H9 (cell line): Measurements from ENCODE around the gene NUDT8. TPM values are rescaled to one million over a fixed set of nuclear protein-coding genes. Genes with fewer than 3 reads are reported as not detected.

Source experiments
- DNase-seq: peaks from one replicate; pipeline ENCODE4 v3.0.0-alpha.2; 2017
- H2AFZ ChIP-seq: one replicate; pipeline ENCODE4 v1.6.1; 2013; ENCODE audit warnings: mild to moderate bottlenecking, low read length, control low read depth, moderate library complexity
- H2AK5ac ChIP-seq: 2 replicates; pipeline ENCODE4 v1.6.1; 2013; ENCODE audit warnings: low read length, control low read depth, mixed read lengths; ENCODE audit not compliant: insufficient read length
- H2BK120ac ChIP-seq: one replicate; pipeline ENCODE4 v1.6.1; 2013; ENCODE audit warnings: low read depth, mild to moderate bottlenecking, low read length, control low read depth, inconsistent platforms; ENCODE audit not compliant: poor library complexity, severe bottlenecking
- H2BK12ac ChIP-seq: 2 replicates; pipeline ENCODE4 v1.6.1; 2013; ENCODE audit warnings: low read length, control low read depth, mixed read lengths, low read depth; ENCODE audit not compliant: insufficient read length
- H2BK15ac ChIP-seq: 2 replicates; pipeline ENCODE4 v1.6.1; 2013; ENCODE audit warnings: low read depth, low read length, control low read depth
- H2BK20ac ChIP-seq: one replicate; pipeline ENCODE4 v1.6.1; 2013; ENCODE audit warnings: low read depth, mild to moderate bottlenecking, low read length, control low read depth, inconsistent platforms; ENCODE audit not compliant: poor library complexity, severe bottlenecking
- H2BK5ac ChIP-seq: 2 replicates; pipeline ENCODE4 v1.6.1; 2013; ENCODE audit warnings: low read length, control low read depth, mixed read lengths; ENCODE audit not compliant: insufficient read length
- H3K14ac ChIP-seq: 2 replicates; pipeline ENCODE4 v1.6.1; 2013; ENCODE audit warnings: low read length, control low read depth; ENCODE audit not compliant: insufficient read depth
- H3K18ac ChIP-seq: 2 replicates; pipeline ENCODE4 v1.6.1; 2013; ENCODE audit warnings: low read depth, mild to moderate bottlenecking, mixed read lengths, low read length, control low read depth; ENCODE audit not compliant: insufficient read length
- H3K23ac ChIP-seq: 2 replicates; pipeline ENCODE4 v1.6.1; 2013; ENCODE audit warnings: low read length, control low read depth, mixed read lengths, low read depth; ENCODE audit not compliant: insufficient read length
- H3K23me2 ChIP-seq: 2 replicates; pipeline ENCODE4 v1.6.1; 2013; ENCODE audit warnings: low read depth, mild to moderate bottlenecking, mixed read lengths, low read length, control low read depth; ENCODE audit not compliant: insufficient read length, poor library complexity, severe bottlenecking
- H3K27ac ChIP-seq: 2 replicates; pipeline ENCODE4 v1.5.1; 2013; ENCODE audit warnings: low read length, control low read depth, mixed read lengths, low read depth; ENCODE audit not compliant: insufficient read length
- H3K27me3 ChIP-seq: 2 replicates; pipeline ENCODE4 v1.6.1; 2013; ENCODE audit warnings: low read length, control low read depth, inconsistent platforms; ENCODE audit not compliant: insufficient read depth
- H3K4ac ChIP-seq: 2 replicates; pipeline ENCODE4 v1.6.1; 2013; ENCODE audit warnings: low read depth, mild to moderate bottlenecking, control low read depth, inconsistent platforms, low read length, moderate library complexity
- H3K4me1 ChIP-seq: 2 replicates; pipeline ENCODE4 v1.6.1; 2013; ENCODE audit warnings: low read length, control low read depth, inconsistent platforms; ENCODE audit not compliant: insufficient read depth
- H3K4me2 ChIP-seq: 2 replicates; pipeline ENCODE4 v1.6.1; 2013; ENCODE audit warnings: low read length, control low read depth, mixed read lengths; ENCODE audit not compliant: insufficient read length, insufficient read depth
- H3K56ac ChIP-seq: 2 replicates; pipeline ENCODE4 v1.6.1; 2013; ENCODE audit warnings: low read depth, mild to moderate bottlenecking, mixed read lengths, low read length, control low read depth; ENCODE audit not compliant: insufficient read length
- H3K79me1 ChIP-seq: 2 replicates; pipeline ENCODE4 v1.6.1; 2013; ENCODE audit warnings: low read depth, mild to moderate bottlenecking, moderate library complexity, low read length, control low read depth, inconsistent platforms; ENCODE audit not compliant: insufficient read depth, poor library complexity, severe bottlenecking
- H3K79me2 ChIP-seq: 2 replicates; pipeline ENCODE4 v1.6.1; 2013; ENCODE audit warnings: low read length, control low read depth, inconsistent platforms; ENCODE audit not compliant: insufficient read depth
- H3K9ac ChIP-seq: 2 replicates; pipeline ENCODE4 v1.6.1; 2013; ENCODE audit warnings: low read length, control low read depth, mixed read lengths; ENCODE audit not compliant: insufficient read length; ENCODE audit errors: extremely low read depth
- H3K9me3 ChIP-seq: one replicate; pipeline ENCODE4 v1.6.1; 2013; ENCODE audit warnings: low read depth, low read length, inconsistent platforms; ENCODE audit not compliant: control insufficient read depth
- H3T11ph ChIP-seq: one replicate; pipeline ENCODE4 v1.6.1; 2013; ENCODE audit warnings: mild to moderate bottlenecking, low read length, control low read depth, inconsistent platforms
- H4K20me1 ChIP-seq: one replicate; pipeline ENCODE4 v1.6.1; 2013; ENCODE audit not compliant: control insufficient read depth, insufficient read length, insufficient read depth
- H4K5ac ChIP-seq: 2 replicates; pipeline ENCODE4 v1.6.1; 2013; ENCODE audit warnings: low read depth, mild to moderate bottlenecking, mixed read lengths, low read length, control low read depth; ENCODE audit not compliant: insufficient read length
- H4K8ac ChIP-seq: replicated peaks from 2 replicates; pipeline ENCODE4 v1.6.1; 2013; ENCODE audit warnings: low read length, control low read depth, mixed read lengths, low read depth; ENCODE audit not compliant: insufficient read length
- H4K91ac ChIP-seq: 2 replicates; pipeline ENCODE4 v1.6.1; 2013; ENCODE audit warnings: low read depth, mild to moderate bottlenecking, moderate library complexity, mixed read lengths, low read length, control low read depth; ENCODE audit not compliant: insufficient read length
- H3K27ac Mint-ChIP-seq, 3 experiments: 2 replicates in 2 of 3; 3 replicates in 1 of 3; pipeline ENCODE4 v1.8.0; 2020 to 2021; ENCODE audit warnings: mixed read lengths in 3 of 3, mild to moderate bottlenecking in 1 of 3, moderate library complexity in 1 of 3
- H3K27me3 Mint-ChIP-seq: 2 replicates; pipeline ENCODE4 v1.8.0; 2021; ENCODE audit warnings: low read depth, mild to moderate bottlenecking, moderate library complexity, mixed read lengths
- H3K36me3 Mint-ChIP-seq, 3 experiments: 2 replicates in 2 of 3; 3 replicates in 1 of 3; pipeline ENCODE4 v1.8.0; 2020 to 2021; ENCODE audit warnings: low read depth in 3 of 3, mixed read lengths in 3 of 3; ENCODE audit not compliant: insufficient read depth in 1 of 3
- H3K4me1 Mint-ChIP-seq, 2 experiments: 2 replicates each; pipeline ENCODE4 v1.8.0; 2020; ENCODE audit warnings: mixed read lengths in 2 of 2
- H3K4me3 Mint-ChIP-seq, 2 experiments: 2 replicates in 1 of 2; 3 replicates in 1 of 2; pipeline ENCODE4 v1.8.0; 2020 to 2021; ENCODE audit warnings: mild to moderate bottlenecking in 2 of 2, mixed read lengths in 2 of 2, moderate library complexity in 1 of 2
- H3K9me3 Mint-ChIP-seq, 2 experiments: 2 replicates in 1 of 2; 3 replicates in 1 of 2; pipeline ENCODE4 v1.8.0; 2020; ENCODE audit warnings: mild to moderate bottlenecking in 2 of 2, mixed read lengths in 2 of 2, moderate library complexity in 1 of 2
- CTCF ChIP-seq: fragments of 200-600 bp; sonication (generic); conservative IDR thresholded peaks from 3 replicates; pipeline ENCODE4 v1.8.0; 2021; ENCODE audit warnings: antibody characterized with exemption, mild to moderate bottlenecking
- WGBS: extraction: QIAGEN DNeasy Blood & Tissue Kit; methylation state at CpG from one replicate; pipeline ENCODE4 v1.1.7; 2013; ENCODE audit warnings: missing lambda C conversion rate, low lambda C conversion rate, mixed read lengths; ENCODE audit not compliant: insufficient read length; ENCODE audit errors: extremely low coverage; 5-methylcytosine and 5-hydroxymethylcytosine counted together
- total RNA-seq: library from RNA; stranded (reverse); gene quantifications from 2 replicates; pipeline ENCODE4 v1.2.1, GENCODE V29; 2021

The NUDT8 gene
- total RNA-seq, 1 experiment from 2014 or later, result 6.5 TPM

- Histone ChIP-seq H3K79me2 (no peaks in the 10 kb centered on the region), H2AFZ (no peak overlapping the region), H3K23me2 (peaks cover 5% of the 10 kb centered on the region), H3K27me3 (no peaks in the 10 kb centered on the region), H2AK5ac (no peak overlapping the region), H2BK5ac (no peak overlapping the region), H4K8ac (no peak overlapping the region), H3K4me1 (no peaks in the 10 kb centered on the region), H3K18ac (no peak overlapping the region), H3K79me1 (no peaks in the 10 kb centered on the region), H4K20me1 (no peaks in the 10 kb centered on the region), H3K14ac (no peak overlapping the region), H2BK20ac (no peak overlapping the region), H3K4ac (no peak overlapping the region), H3T11ph (no peak overlapping the region), H2BK120ac (no peak overlapping the region), H3K27ac (no peak overlapping the region), H4K91ac (no peak overlapping the region), H3K9me3 (no peaks in the 10 kb centered on the region), H4K5ac (no peak overlapping the region), H3K23ac (no peak overlapping the region), H3K56ac (no peak overlapping the region), H2BK12ac (no peak overlapping the region), H3K9ac (no peak overlapping the region), H3K4me2 (no peak overlapping the region), H2BK15ac (no peak overlapping the region)
- TF ChIP-seq CTCF, result no peak
- Mint-ChIP-seq H3K4me3 (no peak overlapping the region), H3K27me3 (peaks cover 11% of the 10 kb centered on the region), H3K4me1 (peaks cover 22 to 32% of the 10 kb centered on the region in 2 experiments), H3K36me3 (peaks cover 13 to 38% (median 35%) of the 10 kb centered on the region in 3 experiments), H3K9me3 (no peaks in the 10 kb centered on the region), H3K27ac (no peak overlapping the region; a peak in 1 of 7 replicates)
- WGBS, result no CpG with 5 or more reads among the region's 37 CpGs
- no peak for DNase-seq
These were observed 17.8 kb downstream of the NUDT8 start for GRCh38 chr11:67611704-67612587.
